GM19240 (cell line): ENCODE data around the gene UNC13B.

ENCODE experiments used
- DNase-seq: peaks from one replicate; pipeline ENCODE4 v3.0.0; 2011; ENCODE audit warnings: low spot score; ENCODE audit not compliant: insufficient read length

The UNC13B gene

DNA sequence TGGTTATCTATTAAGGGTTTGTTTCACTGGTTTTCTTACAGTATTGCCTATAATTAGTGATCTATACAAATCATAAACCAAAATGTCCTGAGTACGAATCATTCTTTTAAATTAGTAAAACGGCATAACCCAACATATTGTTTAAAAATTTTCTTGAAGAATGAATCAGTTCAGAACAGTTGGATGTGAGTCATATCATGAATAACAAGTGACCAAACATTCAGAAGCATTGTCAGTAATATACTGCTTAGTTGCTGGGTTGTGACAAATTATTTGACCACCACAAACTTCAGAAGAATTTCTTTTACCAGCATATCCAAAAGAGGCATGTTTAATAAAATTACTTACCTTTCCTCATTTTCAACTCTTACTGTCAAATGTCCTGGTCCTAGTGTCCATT is 111.2 kb downstream of the UNC13B start:
- no peak for DNase-seq

DNA sequence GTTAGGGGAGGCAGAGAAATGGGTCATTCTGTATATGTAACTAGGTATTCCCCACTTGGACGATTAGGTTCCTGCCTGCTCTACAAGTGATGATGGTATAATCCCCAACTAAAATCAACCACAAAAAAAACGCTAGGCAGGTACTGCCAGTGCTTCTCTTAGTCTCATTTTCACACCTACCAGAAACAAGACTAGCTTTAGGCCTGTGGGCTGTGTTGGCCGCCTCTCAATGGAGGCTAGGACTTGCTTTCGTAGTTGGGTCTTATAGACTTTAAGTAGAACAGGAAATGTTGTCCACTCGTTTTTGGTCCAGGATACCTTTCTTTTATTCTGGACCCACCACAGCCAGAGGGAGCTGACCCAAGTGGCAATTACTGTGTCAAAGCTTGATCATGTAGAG is 111.8 kb downstream of the UNC13B start:
- no peak for DNase-seq

DNA sequence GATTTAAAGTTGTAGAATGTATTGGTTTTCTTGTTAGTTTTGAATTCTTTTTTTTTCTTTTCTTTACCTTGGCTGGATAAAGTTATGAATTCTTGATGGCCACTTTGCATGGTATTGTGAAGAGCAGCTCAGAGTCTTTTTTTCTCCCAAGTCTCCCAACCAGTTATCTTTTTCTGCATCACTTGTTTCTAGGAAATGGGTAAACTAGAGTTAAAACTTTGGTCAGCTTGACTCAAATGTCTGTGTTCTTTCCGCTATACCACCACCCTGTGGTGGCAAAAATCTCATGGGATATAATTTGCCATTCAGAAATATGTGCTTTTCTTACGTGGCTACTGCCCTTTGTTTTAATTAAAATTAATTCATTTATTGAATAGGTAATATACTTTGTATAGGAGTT is 113.2 kb downstream of the UNC13B start:
- DNase-seq, result no peak

DNA sequence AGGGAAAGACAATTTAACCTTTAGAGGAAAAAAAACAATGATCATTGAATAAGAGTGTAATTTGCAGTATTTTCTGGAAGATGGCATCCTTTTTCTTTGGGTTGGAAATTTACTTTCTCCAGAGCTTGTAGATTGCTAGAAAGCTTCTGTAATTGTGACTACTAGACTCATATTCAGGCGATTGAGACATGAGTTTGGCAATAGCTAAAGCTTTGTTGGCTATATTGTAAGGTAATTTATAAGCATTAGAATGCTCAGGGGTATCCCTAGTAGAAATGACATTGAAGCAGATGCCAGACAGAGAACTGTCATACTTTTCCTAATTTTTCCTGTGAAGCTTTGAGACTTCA is 115.3 kb downstream of the UNC13B start:
- no peak for DNase-seq

DNA sequence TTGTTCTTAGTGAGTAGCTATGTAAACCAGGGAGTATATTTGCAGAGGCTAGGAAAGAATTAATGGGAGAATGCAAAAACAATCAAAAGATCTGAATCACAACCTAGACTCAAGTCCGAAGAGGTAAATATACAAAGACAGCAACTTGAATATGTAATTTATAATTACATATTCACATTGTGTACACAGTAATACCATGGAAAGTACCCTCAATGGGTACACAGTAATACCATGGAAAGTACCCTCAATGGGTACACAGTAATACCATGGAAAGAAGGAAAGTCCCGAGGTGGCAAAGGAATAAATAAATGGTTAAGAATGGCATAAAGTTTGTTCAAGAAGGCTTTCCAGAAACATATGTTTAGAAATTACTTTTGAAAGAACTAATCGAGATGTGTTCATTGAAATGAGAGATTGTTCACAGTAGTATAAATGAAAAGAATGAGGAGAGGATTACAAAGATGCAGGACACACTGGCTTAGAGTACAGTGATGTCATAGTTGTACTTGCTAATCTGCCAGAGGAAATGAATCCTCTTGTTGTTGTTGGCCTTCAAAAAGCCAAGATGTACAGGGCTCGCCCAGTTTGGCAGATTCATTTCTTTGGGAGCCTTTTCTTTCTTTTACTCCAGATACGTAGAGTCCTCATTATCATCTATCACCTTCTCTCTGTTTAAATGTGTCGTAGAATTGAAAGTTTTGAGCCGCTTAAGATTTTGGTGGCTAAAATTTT is 116.0 kb downstream of the UNC13B start:
- no peak for DNase-seq

DNA sequence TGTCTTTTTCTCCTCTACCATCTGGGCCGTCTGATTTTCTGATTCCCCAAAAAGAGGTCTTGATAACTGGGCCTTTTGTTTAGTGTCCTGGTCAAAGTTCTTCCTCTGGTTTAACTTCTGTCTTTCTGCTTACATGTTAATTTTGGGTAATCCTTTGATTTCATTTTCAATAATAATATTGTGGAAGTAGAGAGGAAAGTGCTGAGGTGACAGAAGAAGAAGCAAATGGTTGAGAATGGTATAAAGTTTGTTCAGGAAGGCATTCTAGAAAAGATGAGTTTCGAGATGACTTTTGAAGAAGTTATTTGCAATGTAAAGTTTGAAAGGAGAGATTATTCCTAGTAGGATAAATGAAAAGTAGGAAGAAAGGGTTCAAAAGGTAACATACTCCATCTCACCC is 118.1 kb downstream of the UNC13B start:
- no peak for DNase-seq

DNA sequence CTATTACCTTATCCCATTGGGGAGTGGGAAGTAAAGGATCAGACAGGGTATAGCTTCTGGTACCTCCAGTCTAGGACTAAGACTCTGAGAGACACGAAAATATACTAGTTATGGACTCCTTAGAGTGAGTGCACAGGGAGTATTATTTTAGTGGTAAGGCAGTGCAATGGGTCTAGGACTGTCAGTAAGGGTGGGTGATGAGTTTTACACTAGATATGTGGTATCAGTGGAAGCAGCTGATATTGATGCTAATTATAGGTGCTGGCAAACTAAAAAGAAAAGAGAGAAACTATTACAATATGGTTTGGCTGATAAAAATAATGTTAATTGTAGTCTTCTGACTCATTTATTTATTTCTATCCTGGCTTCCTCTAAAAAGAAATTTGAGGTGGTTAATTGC is 118.6 kb downstream of the UNC13B start:
- no peak for DNase-seq

DNA sequence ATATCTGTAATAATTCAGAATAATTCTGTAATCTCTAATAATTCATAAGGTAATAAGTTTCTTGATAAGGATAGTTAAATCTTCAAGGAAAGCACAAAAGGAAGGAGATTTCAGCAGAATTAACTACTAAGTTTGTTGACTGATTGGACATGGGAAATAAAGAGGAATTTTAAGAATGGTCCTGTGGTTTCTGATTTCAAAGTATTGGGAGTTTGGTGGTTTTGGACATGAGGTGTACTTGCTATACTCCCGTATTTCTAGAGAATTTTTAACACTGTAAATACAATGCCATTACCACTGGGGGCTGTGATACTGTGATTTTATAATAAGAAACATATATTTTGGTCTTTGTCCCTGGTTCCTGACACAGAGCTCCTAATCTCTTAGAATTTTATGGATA is 123.9 kb downstream of the UNC13B start:
- no peak for DNase-seq

DNA sequence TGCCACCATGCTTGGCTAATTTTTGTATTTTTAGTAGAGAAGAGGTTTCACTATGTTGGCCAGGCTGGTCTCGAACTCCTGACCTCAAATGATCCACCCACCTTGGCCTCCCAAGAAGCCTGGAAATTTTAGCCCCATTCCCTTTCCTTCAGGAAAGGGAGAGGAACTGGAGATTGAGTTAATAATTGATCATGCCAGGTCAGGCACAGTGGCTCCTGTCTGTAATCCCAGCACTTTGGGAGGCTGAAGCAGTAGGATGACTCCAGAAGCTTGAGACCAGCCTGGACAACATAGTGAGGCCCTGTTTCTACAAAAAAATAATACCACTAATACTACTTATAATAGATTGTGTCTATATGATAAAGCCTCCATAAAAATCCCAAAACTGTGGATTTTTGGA is 124.6 kb downstream of the UNC13B start:
- no peak for DNase-seq

DNA sequence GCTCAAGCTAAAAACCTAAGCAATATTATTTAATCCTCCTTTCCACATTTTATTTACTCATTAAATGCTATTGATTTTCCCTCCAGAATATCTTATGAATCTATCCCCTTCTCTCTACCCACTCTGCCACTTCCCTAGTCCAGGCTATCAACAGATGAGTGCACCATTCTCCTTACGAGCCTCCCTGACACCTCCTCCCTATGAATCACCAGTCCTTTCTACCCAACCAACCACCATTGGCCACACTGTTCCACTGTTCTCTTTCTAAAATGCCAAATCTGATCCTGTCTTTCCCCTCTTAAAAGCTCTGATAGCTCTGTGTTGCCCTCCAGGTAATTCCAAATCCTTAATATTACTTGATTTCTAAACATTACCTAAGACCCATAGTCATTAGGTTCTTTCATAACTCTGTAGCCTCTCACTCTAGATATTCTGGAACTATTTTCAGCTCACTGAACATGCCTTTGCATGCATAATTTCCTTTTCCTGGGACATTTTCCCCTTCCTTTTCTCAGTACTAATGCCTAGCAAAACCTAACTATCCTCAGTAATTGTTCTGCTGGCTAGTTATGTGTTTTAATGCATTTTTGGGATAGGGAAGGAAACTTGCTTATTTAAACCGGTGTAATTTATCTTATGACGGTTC is 126.3 kb downstream of the UNC13B start:
- no peak for DNase-seq

DNA sequence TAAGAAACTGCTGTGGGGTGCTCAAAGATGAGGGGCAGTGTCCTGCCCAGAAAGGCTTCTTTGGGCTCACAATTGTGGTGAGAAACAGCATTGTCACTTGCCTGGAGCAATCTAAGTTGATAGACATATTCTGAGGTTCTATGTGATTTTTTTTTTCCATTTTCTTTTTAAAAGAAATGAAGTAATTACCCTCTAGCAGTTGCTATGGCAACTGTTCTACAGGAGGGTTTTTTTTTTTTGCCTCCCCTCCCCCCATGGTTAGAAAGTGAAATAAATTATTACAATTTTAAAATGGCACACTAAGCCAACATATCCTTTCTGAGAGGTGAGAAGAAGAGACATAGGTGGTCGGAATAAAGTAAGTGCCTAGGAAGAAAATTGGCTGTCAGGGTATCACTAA is 127.0 kb downstream of the UNC13B start:
- no peak for DNase-seq

DNA sequence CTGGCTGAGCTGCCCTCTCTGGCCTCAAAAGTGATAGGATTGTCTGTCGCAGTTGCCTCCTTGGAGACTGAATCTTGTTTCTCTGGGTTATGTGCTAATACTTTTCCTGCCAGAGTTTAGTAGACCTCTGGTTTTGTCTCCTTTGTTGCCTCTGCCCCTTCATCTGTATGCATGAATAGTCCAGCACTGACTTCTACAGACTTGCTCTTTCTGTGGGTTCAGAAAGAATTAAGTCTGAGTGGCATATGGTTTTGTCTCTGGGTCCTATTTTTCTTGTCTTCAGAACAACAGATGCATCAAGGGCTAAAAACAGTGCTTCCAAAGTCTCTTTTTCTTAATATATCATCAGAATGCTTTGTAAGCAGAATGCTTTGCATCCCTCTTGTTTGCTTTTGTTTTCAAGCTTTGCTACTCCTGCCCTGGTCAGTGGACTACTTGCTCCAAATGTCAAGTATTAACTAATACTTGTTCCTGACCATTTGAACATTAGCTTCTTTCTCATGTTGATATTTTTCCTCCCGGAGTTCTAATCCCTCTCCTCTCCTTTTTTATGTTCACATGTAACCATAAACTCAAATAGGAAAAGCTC is 131.7 kb downstream of the UNC13B start:
- no peak for DNase-seq

DNA sequence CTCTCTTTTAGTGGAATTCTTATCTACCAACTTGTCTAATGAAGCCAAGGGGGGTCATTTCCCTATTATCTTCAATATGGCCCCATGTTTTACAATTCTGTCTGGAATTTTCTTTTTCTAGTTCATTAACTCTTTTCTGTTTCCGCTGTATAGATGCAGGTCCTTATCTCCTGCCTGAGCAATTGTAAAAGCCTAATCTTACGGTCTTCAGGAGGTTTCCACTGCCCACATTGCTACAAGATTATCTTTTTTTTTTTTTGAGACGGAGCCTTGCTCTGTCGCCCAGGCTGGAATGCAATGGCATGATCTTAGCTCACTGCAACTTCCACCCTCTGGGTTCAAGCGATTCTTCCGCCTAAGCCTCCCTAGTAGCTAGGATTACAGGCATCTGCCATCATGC is 132.3 kb downstream of the UNC13B start:
- no peak for DNase-seq

DNA sequence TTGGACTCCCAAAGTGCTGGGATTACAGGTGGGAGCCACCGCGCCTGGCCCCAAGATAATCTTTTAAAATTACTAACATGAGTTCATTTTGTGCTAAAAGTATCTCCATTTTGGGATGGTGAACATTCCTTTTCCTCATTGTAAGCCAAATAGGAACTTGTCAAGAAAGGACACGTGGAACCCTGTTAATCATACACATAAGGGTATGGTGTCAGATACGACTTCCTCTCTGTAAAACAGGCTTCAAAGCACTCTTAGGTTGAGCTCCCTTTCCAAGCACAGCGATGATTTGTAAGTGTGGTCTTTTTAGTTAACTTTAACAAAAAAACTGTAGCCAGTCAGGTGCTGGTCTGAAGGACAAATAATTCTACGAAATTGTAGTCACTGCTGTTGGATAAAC is 132.7 kb downstream of the UNC13B start:
- DNase-seq, result no peak

DNA sequence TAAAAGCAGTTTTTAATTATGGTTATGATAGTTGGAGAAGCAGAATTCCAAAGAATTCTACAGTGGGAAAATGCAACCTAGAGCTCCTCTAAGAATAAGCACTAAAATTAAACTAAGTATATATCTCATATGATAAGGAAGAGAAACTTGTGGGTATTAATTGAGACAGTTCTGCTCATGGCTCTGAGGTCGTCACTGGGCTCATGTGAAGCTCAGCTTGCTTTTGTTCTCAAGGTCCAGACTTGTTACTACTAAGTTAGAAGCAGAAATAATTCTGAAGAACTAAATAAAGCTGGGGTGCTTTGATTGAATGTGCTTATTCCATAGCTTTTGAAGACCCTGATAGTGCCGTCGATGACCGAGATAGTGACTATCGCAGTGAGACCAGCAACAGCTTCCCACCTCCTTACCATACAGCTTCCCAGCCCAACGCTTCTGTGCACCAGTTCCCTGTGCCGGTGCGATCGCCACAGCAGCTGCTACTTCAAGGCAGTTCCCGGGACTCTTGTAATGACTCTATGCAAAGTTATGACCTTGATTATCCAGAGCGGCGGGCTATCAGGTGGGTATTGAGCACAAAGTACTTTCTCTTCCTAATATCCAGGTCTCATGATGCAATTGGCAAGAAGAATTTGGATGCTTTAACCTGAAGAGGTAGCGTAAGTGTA is 133.7 kb downstream of the UNC13B start:
- DNase-seq, result no peak

DNA sequence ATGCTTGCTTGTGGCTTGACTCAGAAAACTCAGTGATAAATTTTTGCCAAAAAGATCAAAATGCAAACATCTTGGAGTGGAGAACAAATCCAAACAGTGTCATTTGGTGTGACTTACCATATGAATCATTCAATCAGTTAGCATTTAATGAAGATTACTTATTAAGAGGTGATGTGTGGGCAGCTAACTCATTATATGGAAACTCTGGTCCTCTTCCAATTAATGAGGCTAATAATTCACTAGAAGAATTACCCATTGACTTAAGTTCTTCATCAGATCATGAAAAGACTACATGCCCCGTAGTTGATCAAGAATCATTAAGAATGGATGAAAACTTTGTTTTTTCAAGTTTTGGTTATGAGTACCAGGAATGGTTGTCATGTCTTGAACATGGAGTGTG is 141.8 kb downstream of the UNC13B start:
- no peak for DNase-seq

DNA sequence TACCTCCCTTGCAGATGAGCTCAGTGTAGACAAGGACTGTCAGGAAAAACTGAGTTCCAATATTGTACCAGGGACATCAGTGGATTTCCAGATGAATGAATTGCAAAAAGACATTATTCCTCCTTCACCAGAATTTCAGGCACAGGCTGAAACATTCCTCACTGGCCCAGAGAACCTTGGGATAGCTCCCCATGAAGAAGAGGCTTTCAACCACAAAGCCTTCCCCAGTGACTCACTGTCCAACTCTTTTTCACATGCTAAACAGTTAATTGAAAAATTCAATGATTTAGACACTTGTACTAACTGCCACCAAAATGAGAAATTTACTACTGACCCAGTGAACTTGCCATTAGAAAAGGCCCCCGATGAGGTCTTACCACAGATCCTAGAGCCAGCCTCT is 144.5 kb downstream of the UNC13B start:
- DNase-seq, result no peak

DNA sequence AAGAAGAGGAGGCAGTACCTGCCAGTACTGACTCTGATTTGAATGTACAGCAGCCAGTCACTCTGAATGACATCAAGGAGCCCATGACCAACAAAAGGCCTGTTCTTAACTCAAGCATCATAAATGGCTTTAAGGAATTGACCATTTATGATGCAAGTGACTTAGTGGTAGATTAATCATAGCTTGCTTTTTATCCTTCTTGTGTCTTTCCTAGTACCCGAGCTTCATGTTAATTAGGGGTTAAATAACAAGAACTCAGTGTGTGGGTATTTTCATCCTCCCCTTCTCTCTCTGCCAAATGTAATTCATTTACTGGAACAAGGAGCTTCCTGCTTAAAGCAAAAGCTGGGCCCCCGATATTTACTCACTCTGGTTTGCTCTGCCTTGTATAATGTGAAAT is 146.5 kb downstream of the UNC13B start:
- DNase-seq, result no peak

DNA sequence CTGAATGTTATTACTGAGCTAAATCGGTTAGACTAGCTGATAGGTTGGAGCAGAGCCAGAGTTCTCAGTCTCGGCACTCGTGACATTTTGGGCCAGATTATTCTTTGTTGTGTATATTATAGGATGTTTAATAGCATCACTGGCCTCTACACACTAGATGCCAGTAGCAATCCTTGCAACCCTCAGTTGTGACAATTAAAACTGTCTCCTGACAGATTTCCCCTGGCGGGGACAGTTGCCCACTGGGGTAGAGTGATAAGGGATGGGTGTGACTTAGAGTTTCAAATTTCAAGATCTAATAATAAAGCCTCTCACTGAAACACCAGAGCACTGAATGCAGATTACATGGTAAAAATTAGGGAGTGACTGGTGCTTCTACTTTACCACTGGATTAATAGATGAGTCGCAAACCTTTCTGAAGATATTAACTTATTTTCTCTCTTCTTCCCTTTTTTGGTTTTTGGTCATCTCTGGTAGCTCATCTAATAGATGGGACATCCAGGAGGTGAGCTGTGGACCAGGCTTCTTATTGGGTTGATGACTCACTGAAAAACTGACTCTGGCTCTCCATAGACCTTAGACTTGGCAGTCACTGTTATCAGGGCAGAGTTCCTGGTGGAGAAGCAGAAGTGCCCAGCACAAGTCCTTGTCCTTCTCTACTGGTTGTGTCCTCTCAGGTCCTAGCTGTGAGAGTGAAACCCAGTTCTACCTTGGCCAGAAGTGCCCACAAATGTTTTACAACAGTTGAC is 150.3 kb downstream of the UNC13B start:
- DNase-seq, result no peak

DNA sequence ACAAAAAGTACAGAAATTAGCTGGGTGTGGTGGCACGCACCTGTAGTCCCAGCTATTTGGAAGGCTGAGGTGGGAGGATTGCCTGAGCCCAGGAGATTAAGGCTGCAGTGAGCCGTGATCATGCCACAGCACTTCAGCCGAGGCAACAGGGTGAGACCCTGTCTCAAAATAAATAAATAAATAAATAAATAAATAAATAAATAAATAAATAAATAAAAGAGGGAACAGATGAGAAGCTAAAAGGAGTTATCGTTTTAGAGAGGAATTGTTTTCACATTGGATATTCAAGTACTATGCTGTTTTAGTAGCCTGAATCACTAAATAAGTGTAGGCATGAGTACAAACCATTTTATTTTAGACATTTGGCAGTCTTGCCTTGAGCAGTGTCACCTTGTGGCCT is 151.7 kb downstream of the UNC13B start:
- DNase-seq, result no peak

DNA sequence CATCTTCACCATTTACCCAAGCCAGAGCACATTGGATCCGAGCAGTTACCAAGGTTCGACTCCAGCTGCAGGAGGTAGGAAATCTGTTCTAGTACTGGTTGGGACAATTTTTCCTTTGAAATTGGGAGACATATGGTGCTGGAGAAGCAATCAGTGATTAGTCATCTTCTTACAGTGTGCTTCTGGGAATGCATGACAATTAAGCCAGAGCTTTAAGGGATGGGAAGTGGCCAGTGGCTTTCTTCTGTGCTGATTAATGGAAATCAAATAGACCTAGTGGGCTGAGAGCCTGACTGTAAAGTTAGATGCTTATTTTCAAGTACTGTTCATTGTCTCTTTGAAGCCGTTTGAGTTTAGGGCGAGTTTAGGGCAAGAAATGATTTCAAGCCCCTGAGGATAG is 152.1 kb downstream of the UNC13B start:
- no peak for DNase-seq

DNA sequence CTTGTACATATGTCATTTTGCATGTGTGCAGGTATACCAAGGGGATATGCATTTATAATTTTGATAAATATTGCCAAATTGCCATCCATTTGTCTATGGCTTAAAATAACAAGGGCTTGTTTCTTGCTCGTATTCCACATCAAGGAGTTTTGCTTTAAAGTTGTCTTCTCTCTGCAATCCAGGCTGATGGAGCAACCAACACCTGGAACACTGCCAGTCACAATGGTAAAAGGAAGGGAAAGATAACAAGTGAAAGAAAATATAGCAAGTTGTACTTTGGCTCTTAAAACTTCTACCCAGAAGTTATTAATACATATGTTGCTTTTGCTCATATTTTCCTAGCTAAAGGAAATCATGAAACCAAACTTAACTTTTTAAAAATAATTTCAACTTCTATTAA is 156.9 kb downstream of the UNC13B start:
- DNase-seq, result no peak
